Measurements from ENCODE around the gene FAM241A.
"Not testable (repeated sequence)": the region's sequence is repeated elsewhere in the genome, so short reads cannot be mapped to it uniquely, and the experiment has no call there.

FAM241A gene

GRCh38 chr4:112176596-112176995, 31.3 kb downstream of the FAM241A start:
- DNase-seq, result no peak

- not testable (repeated sequence) for DNase-seq
Measured at GRCh38 chr4:112178741-112179140, 33.5 kb downstream of the FAM241A start.

- DNase-seq, result no peak
Measured at GRCh38 chr4:112181358-112182000, 36.2 kb downstream of the FAM241A start.

- no peak for DNase-seq
Measured at GRCh38 chr4:112182604-112183003, 37.4 kb downstream of the FAM241A start.

GRCh38 chr4:112183252-112183651, 38.0 kb downstream of the FAM241A start:
- DNase-seq, result no peak

GRCh38 chr4:112184438-112184837, 39.2 kb downstream of the FAM241A start:
- no peak for DNase-seq

GRCh38 chr4:112185334-112185733, 40.1 kb downstream of the FAM241A start:
- no peak for DNase-seq

- DNase-seq, result no peak
Measured at GRCh38 chr4:112185740-112186670, 40.8 kb downstream of the FAM241A start.

GRCh38 chr4:112189754-112190153, 44.5 kb downstream of the FAM241A start:
- DNase-seq, result no peak

- no peak for DNase-seq
Measured at GRCh38 chr4:112190684-112191083, 45.4 kb downstream of the FAM241A start.

GRCh38 chr4:112196461-112196860, 51.2 kb downstream of the FAM241A start:
- DNase-seq, result no peak

GRCh38 chr4:112199041-112199440, 53.8 kb downstream of the FAM241A start:
- no peak for DNase-seq

GRCh38 chr4:112201915-112202505, 56.8 kb downstream of the FAM241A start:
- no peak for DNase-seq

GRCh38 chr4:112203593-112203992, 58.3 kb downstream of the FAM241A start:
- DNase-seq, result no peak

GRCh38 chr4:112206431-112206830, 61.2 kb downstream of the FAM241A start:
- DNase-seq, result no peak

GRCh38 chr4:112208137-112209095, 63.2 kb downstream of the FAM241A start:
- not testable (repeated sequence) for DNase-seq

GRCh38 chr4:112210777-112211176, 65.5 kb downstream of the FAM241A start:
- no peak for DNase-seq

GRCh38 chr4:112213091-112213490, 67.8 kb downstream of the FAM241A start:
- no peak for DNase-seq

- no peak for DNase-seq
Measured at GRCh38 chr4:112213856-112214255, 68.6 kb downstream of the FAM241A start.

- DNase-seq, result no peak
Measured at GRCh38 chr4:112214390-112215264, 69.4 kb downstream of the FAM241A start.

- DNase-seq, result no peak
Measured at GRCh38 chr4:112219826-112220366, 74.6 kb downstream of the FAM241A start.

Measured in effector CD4-positive, alpha-beta T cell (primary cell).